ENCODE data around the gene RFX4. TPM values are rescaled to one million over a fixed set of nuclear protein-coding genes. Genes with fewer than 3 reads are reported as not detected.

RFX4 gene
- total and polyA plus RNA-seq, 3 donors from 2014 or later, result 52.7 to 217 (median 86.4) TPM

Other genes starting within 250 kb of the RFX4 start
- 10 to 100 TPM; 13.0 to 15.3 TPM for gene POLR3B, start 225.3 kb upstream of the RFX4 start, total RNA-seq
- gene POLR3B, start 225.3 kb upstream of the RFX4 start, polyA plus RNA-seq (ENCODE audit: insufficient read depth, low read depth, low replicate concordance), result 9.1 TPM
- 10 to 100 TPM; 18.3 to 27.7 TPM for gene RIC8B, start 191.7 kb downstream of the RFX4 start, total RNA-seq
- 14.3 TPM for gene RIC8B, start 191.7 kb downstream of the RFX4 start, polyA plus RNA-seq (ENCODE audit: insufficient read depth, low read depth, low replicate concordance)

All from testis (tissue), 3 donors.